ENCODE data around the gene MFGE8. TPM values are rescaled to one million over a fixed set of nuclear protein-coding genes. Genes with fewer than 3 reads are reported as not detected.

MFGE8 gene
- total RNA-seq, 4 donors from 2014 or later: 50.7 to 186 (median 81.7) TPM

- WGBS, 2 donors: 90 to 96% methylated on average over 4 to 10 of the region's 15 CpGs
- Histone ChIP-seq H3K27ac (peak overlapping the region in 1 of 4 donors; percentile 17), H3K4me1 (peaks cover 29 to 52% (median 36%) of the 10 kb centered on the region in 3 donors), H3K9me3 (no peaks in the 10 kb centered on the region), H3K27me3 (peaks cover 0 to 20% (median 0%) of the 10 kb centered on the region in 4 donors), H3K36me3 (peaks cover 7 to 47% (median 13%) of the 10 kb centered on the region in 3 donors), H3K4me3 (no peak overlapping the region)
- TF ChIP-seq, protein P1, sequence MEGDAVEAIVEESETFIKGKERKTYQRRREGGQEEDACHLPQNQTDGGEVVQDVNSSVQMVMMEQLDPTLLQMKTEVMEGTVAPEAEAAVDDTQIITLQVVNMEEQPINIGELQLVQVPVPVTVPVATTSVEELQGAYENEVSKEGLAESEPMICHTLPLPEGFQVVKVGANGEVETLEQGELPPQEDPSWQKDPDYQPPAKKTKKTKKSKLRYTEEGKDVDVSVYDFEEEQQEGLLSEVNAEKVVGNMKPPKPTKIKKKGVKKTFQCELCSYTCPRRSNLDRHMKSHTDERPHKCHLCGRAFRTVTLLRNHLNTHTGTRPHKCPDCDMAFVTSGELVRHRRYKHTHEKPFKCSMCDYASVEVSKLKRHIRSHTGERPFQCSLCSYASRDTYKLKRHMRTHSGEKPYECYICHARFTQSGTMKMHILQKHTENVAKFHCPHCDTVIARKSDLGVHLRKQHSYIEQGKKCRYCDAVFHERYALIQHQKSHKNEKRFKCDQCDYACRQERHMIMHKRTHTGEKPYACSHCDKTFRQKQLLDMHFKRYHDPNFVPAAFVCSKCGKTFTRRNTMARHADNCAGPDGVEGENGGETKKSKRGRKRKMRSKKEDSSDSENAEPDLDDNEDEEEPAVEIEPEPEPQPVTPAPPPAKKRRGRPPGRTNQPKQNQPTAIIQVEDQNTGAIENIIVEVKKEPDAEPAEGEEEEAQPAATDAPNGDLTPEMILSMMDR (IDR thresholded peaks at IDR 0.05): no peak
- intact Hi-C loops (cut with DNase I): no loop called here
- no peak for DNase-seq
Observed at GRCh38 chr15:88898736-88899135, 14.4 kb downstream of the MFGE8 start.

DNA sequence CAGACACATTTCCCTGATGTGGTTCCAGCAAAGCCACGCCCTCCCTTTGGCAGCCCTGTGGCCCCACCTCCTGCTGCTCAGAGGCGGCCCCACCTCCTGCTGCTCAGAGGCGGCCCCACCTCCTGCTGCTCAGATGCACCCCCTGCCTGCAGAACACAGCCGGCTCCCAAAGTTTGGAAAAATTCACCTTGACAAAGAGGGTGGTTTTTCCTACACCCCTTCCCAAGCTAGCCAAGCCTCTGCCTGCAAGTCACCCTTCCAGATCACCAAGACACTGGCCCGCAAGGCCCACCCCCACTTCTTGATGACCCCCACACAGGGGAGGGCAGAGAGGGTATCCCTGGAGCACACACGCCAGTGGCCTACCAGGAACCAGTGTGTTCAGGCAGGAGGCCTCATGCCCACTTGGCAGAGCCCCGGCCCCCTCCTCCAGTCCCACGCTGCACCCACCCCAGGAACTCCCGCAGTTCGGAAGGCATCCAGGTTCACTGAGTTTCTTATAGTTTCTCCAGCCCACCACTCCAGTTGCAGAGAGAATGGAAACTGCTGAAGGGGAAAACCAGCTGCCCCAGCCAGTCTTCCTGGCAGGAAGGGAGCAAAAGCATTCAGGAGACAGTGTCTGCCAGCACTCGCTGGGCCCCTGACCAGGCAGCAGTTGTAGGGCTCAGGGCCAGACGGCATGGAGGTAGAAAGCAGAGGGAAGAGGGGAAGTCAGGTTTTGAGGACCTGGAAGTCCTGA, 15.6 kb downstream of the MFGE8 start:
- peaks cover 29 to 52% (median 36%) of the 10 kb centered on the region in 3 donors for H3K4me1 ChIP-seq
- H3K4me3 ChIP-seq: peak overlapping the region in 2 of 4 donors; percentile 12 to 14
- peaks cover 6 to 36% (median 7%) of the 10 kb centered on the region in 3 donors for H3K36me3 ChIP-seq
- TF ChIP-seq POLR2A (IDR thresholded peaks at IDR 0.05): no peak
- TF ChIP-seq, protein P1 (IDR thresholded peaks at IDR 0.05): peak; percentile 43 to 79 (median 68)
- peak overlapping the region; percentile 8 to 73 (median 68) for H3K27ac ChIP-seq
- intact Hi-C loops (cut with DNase I): no loop called here
- no peaks in the 10 kb centered on the region for H3K9me3 ChIP-seq
- WGBS, 2 donors: 0 to 10% methylated on average over 4 to 5 of the region's 12 CpGs
- peaks cover 0 to 25% (median 0%) of the 10 kb centered on the region in 4 donors for H3K27me3 ChIP-seq
- no peak for DNase-seq

GRCh38 chr15:88897142-88897455, 16.1 kb downstream of the MFGE8 start:
- intact Hi-C loops (cut with DNase I): no loop called here
- Histone ChIP-seq H3K4me3 (peak overlapping the region in 2 of 4 donors; percentile 12 to 14), H3K9me3 (no peaks in the 10 kb centered on the region), H3K4me1 (peaks cover 29 to 52% (median 36%) of the 10 kb centered on the region in 3 donors), H3K36me3 (peaks cover 3 to 31% (median 6%) of the 10 kb centered on the region in 3 donors), H3K27ac (peak overlapping the region; percentile 57 to 73 (median 68)), H3K27me3 (peaks cover 0 to 25% (median 0%) of the 10 kb centered on the region in 4 donors)
- 12 to 13% methylated on average over 7 to 8 of the region's 8 CpGs for WGBS, 2 donors
- TF ChIP-seq POLR2A (IDR thresholded peaks at IDR 0.05): no peak
- TF ChIP-seq, protein P1 (IDR thresholded peaks at IDR 0.05): no peak
- no peak for DNase-seq

DNA sequence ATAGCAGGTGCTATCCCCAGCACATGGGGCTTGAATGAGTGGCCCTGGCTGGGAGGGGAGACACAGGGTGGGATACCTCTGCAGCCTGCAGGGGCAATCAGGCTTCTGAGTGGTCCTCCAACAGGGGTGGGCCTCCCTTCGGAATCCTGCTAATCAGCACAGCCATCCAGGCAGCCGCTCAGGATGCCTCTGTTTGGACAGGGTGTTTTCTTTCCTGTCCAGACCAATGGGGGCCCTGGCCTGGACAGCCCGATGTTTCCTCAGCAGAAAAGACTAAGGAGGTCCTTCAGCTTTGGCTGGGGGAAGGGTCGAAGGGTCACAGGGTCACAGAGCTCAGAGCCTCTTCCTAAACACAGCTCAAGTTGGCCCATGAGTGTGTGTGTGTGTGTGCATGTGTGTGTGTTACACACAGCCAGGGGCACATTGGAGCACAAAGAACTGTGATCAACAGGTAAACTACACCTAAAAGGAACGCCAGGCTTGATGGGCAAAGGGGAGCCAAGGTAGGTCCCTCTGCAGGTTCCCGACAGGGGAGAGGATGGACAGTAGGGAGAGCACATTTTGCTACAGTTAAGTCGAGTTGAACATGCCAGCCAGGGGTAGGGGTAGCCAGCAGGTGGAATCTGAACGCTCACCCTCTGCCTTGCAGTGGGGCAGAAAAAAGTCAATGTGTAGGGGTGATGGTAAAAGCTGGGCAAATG, 16.7 kb downstream of the MFGE8 start:
- peaks cover 29 to 52% (median 36%) of the 10 kb centered on the region in 3 donors for H3K4me1 ChIP-seq
- no peak for DNase-seq
- 55 to 78% methylated on average over 5 to 7 of the region's 8 CpGs for WGBS, 2 donors
- TF ChIP-seq, protein P1 (IDR thresholded peaks at IDR 0.05): no peak
- no peak for TF ChIP-seq POLR2A (IDR thresholded peaks at IDR 0.05)
- peak overlapping the region in 3 of 4 donors; percentile 65 to 73 (median 72) for H3K27ac ChIP-seq
- H3K9me3 ChIP-seq: no peaks in the 10 kb centered on the region
- no peak overlapping the region for H3K4me3 ChIP-seq
- peaks cover 0 to 25% (median 0%) of the 10 kb centered on the region in 4 donors for H3K27me3 ChIP-seq
- peaks cover 0 to 25% (median 4%) of the 10 kb centered on the region in 3 donors for H3K36me3 ChIP-seq
- intact Hi-C loops (cut with DNase I): no loop called here
